Measurements from ENCODE around the gene ARSG.

DNA sequence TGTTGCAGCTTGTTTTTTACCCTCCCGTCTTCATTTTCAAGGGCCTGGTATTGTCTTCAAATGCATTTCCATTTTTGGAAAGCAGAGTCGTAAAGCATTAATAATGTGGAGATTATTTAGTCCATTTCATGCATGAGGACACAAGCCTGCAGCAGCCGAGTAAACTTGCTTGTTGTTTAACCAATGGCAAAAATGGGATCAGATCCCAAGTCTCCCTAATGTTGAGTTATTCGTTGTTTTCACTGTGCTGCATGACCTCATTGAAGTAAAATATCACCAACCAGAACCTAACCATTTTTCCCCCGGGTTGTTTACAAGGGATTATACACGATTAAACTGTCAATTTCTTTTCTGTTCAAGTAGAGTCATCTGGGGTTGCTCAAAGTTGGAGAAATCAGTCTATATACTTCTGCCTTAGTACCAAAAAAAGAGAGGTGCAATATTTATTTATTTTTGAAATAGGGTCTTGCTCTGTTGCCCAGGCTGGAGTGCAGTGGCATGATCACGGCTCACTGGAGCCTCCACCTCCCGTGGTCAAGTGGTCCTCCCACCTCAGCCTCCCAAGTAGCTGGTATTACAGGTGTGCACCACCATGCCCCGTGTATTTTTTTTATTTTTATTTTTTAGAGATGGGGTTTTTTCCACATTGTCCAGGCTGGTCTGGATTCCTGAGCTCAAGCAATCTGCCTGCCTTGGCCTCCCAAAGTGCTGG, 31.1 kb upstream of the ARSG start:
- TF ChIP-seq, protein P1, sequence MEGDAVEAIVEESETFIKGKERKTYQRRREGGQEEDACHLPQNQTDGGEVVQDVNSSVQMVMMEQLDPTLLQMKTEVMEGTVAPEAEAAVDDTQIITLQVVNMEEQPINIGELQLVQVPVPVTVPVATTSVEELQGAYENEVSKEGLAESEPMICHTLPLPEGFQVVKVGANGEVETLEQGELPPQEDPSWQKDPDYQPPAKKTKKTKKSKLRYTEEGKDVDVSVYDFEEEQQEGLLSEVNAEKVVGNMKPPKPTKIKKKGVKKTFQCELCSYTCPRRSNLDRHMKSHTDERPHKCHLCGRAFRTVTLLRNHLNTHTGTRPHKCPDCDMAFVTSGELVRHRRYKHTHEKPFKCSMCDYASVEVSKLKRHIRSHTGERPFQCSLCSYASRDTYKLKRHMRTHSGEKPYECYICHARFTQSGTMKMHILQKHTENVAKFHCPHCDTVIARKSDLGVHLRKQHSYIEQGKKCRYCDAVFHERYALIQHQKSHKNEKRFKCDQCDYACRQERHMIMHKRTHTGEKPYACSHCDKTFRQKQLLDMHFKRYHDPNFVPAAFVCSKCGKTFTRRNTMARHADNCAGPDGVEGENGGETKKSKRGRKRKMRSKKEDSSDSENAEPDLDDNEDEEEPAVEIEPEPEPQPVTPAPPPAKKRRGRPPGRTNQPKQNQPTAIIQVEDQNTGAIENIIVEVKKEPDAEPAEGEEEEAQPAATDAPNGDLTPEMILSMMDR (IDR thresholded peaks at IDR 0.05; ENCODE audit: low read depth, low read length, poor library complexity, severe bottlenecking), result no peak
- no peak for TF ChIP-seq EZH2phosphoT487 (IDR thresholded peaks at IDR 0.05; ENCODE audit: borderline replicate concordance, low read length)
